ENCODE data around the gene PBX1. TPM values are rescaled to one million over a fixed set of nuclear protein-coding genes. Genes with fewer than 3 reads are reported as not detected.
A peak's percentile ranks its signal among the peaks of the same experiment; 100 is the strongest.

PBX1 gene
- total RNA-seq, 1 donor from 2014 or later: not detected

DNA sequence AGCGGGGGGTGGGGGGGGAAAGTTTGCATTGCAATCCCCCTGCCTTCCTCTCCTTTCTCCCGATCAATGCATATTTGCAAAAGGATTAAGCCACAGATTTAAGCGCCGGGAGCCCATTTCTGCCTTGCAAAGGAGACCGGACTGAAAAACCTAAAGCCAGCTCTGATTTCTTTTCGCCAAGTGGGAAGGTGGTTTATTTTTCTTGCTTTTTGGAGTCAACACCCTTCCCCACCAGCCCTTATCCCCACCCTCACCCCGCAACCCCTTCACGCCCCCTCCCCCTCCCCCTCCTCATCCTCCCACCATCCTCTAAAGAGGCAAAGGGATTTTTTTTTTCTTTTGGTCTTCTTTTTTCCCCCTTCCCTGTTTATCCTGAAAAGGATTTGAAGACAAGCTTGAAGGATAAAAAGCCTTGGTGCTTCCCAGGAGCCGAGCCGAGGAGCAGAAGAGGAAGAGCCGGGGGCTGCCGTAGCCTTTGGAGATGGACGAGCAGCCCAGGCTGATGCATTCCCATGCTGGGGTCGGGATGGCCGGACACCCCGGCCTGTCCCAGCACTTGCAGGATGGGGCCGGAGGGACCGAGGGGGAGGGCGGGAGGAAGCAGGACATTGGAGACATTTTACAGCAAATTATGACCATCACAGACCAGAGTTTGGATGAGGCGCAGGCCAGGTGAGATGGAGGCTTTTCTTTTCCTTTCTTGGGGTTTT is 513 bp downstream of the PBX1 start:
- Mint-ChIP-seq H3K4me1 (ENCODE audit: low read depth) (peaks cover 5% of the 10 kb centered on the region), H3K27ac (no peak overlapping the region), H3K36me3 (ENCODE audit: low read depth) (no peaks in the 10 kb centered on the region), H3K27me3 (ENCODE audit: low read depth) (peaks cover 32% of the 10 kb centered on the region), H3K4me3 (ENCODE audit: low read depth) (peak overlapping the region; percentile 50), H3K9me3 (no peaks in the 10 kb centered on the region)
- intact Hi-C loops (cut with micrococcal nuclease): no loop called here
- DNase-seq (ENCODE audit: low spot score): no peak

DNA sequence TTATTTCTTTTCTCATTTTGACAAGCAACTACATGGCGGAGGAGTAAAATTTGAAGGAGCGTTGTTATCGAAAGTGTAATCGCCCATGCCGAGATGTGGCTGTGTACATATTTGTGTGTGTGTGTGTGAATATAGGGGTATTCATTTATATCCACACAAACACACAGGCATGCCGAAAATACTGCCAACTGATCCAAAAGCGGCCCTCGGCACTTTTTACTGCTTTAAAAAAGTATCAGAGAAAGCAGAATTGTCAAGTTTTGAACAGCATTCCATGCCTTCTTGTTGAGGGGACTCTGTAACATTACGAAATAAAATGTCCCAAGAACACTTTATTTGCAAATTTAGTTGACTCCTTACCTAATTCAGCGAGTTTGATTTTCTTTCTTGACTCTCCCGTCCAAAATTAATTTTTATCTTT is 1.1 kb downstream of the PBX1 start:
- Mint-ChIP-seq H3K36me3 (ENCODE audit: low read depth) (no peaks in the 10 kb centered on the region), H3K27me3 (ENCODE audit: low read depth) (peaks cover 32% of the 10 kb centered on the region), H3K9me3 (no peaks in the 10 kb centered on the region), H3K27ac (no peak overlapping the region), H3K4me3 (ENCODE audit: low read depth) (peak overlapping the region; percentile 50), H3K4me1 (ENCODE audit: low read depth) (peaks cover 5% of the 10 kb centered on the region)
- intact Hi-C loops (cut with micrococcal nuclease): no loop called here
- no peak for DNase-seq (ENCODE audit: low spot score)

DNA sequence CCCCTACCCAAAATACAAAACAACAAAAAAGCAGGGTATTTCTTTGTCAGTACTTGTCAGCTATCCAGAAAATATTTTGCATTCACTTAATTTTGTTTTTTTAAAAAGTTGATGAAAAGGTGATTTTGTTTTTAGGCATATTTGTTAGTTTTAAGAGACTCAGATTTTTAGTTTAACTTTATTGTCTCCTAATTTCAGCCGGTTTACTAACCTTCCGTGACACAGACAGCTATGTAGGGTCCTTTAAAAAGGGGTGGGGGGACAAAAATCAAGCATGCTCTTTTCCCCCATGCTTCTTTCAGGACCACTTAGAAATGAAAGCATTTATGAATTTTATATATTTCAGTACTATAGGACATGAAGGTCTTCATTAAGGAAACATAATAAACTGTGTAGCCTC is 1.6 kb downstream of the PBX1 start:
- H3K9me3 Mint-ChIP-seq: no peaks in the 10 kb centered on the region
- no peaks in the 10 kb centered on the region for H3K36me3 Mint-ChIP-seq (ENCODE audit: low read depth)
- no peak for DNase-seq (ENCODE audit: low spot score)
- no peak overlapping the region for H3K27ac Mint-ChIP-seq
- H3K4me1 Mint-ChIP-seq (ENCODE audit: low read depth): peaks cover 5% of the 10 kb centered on the region
- no peak overlapping the region for H3K4me3 Mint-ChIP-seq (ENCODE audit: low read depth)
- peaks cover 32% of the 10 kb centered on the region for H3K27me3 Mint-ChIP-seq (ENCODE audit: low read depth)
- intact Hi-C loops (cut with micrococcal nuclease): no loop called here

DNA sequence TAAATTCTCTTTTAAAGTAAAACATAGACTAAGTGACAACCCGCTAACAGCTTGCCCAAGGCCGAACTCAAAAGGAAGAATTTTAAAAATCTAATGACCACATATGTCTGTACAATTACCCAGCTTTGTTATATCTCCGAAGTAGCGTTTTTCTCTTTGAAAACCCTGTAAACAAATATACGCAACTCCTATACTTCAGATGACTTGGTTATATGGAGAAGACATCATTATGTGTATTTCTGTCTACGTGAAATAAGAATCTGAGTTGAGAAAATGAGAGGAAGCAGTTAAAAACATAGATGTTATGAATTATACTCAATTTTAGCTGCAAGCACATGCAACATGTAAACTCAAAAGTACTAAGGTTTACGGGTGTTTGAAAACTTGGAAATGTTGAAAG is 2.0 kb downstream of the PBX1 start:
- Mint-ChIP-seq H3K27me3 (ENCODE audit: low read depth) (peaks cover 32% of the 10 kb centered on the region), H3K9me3 (no peaks in the 10 kb centered on the region), H3K4me1 (ENCODE audit: low read depth) (peaks cover 5% of the 10 kb centered on the region), H3K36me3 (ENCODE audit: low read depth) (no peaks in the 10 kb centered on the region), H3K4me3 (ENCODE audit: low read depth) (no peak overlapping the region), H3K27ac (no peak overlapping the region)
- intact Hi-C loops (cut with micrococcal nuclease): no loop called here
- DNase-seq (ENCODE audit: low spot score): no peak

DNA sequence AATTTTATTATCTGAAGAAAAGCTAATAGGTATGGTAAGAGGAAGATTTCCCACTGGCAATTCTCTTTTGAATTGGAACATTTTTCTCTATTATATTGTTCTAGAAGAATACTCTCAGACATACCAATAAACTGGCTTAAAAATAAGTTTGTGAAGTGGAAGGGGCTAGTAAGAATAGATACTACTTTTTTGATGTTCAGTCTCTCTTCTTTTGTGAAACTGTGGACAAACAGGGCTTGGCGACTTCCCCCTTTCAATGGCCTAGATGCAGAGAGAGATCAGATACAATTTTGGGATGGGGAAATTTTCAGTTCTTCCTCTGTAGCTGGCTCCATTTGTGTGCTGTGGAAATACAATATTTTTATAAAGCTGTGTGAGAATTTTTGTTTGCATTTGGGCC is 2.5 kb downstream of the PBX1 start:
- H3K9me3 Mint-ChIP-seq: no peaks in the 10 kb centered on the region
- no peaks in the 10 kb centered on the region for H3K36me3 Mint-ChIP-seq (ENCODE audit: low read depth)
- H3K4me3 Mint-ChIP-seq (ENCODE audit: low read depth): no peak overlapping the region
- intact Hi-C loops (cut with micrococcal nuclease): no loop called here
- H3K27ac Mint-ChIP-seq: no peak overlapping the region
- DNase-seq (ENCODE audit: low spot score): no peak
- peaks cover 5% of the 10 kb centered on the region for H3K4me1 Mint-ChIP-seq (ENCODE audit: low read depth)
- peaks cover 32% of the 10 kb centered on the region for H3K27me3 Mint-ChIP-seq (ENCODE audit: low read depth)

DNA sequence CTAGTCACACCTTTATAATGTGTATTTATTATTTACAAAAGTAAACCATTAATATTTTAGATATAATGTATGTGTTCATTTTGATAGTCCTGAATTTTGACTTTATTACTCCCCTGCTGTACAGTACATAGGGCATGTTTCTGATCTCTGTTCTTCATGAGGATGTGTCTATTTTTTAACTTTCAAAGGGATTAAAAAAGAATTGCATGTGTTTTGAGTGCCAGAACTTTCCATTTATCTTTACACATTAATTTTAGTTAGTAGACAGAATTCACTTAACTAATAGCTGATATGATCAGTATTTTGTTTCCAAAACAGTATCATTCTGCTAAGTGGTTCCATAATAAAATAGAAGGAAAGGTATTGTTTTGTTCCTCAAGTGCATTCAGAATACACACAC is 3.1 kb downstream of the PBX1 start:
- Mint-ChIP-seq H3K4me3 (ENCODE audit: low read depth) (no peak overlapping the region), H3K9me3 (no peaks in the 10 kb centered on the region), H3K4me1 (ENCODE audit: low read depth) (peaks cover 5% of the 10 kb centered on the region), H3K27me3 (ENCODE audit: low read depth) (peaks cover 32% of the 10 kb centered on the region), H3K27ac (no peak overlapping the region), H3K36me3 (ENCODE audit: low read depth) (no peaks in the 10 kb centered on the region)
- DNase-seq (ENCODE audit: low spot score): no peak
- intact Hi-C loops (cut with micrococcal nuclease): no loop called here

DNA sequence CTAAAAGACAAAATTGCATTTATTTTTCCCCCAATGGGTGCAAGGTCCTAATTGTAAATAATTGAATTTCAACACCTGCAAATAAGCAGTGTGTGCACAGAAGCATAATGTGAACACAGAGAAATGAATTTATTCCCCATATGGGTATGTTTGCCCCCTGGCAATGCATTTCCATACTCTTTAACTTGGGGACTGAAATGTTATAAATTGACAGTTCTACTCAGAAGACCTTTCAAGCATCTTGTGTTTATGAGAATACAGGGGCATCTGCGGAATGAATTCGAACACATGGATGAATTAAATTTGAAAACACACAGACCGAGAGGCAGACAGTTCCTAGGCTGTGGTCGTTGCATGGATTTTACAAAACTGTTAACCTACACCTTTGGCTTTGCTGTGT is 3.5 kb downstream of the PBX1 start:
- no peaks in the 10 kb centered on the region for H3K36me3 Mint-ChIP-seq (ENCODE audit: low read depth)
- no peak for DNase-seq (ENCODE audit: low spot score)
- peaks cover 32% of the 10 kb centered on the region for H3K27me3 Mint-ChIP-seq (ENCODE audit: low read depth)
- no peak overlapping the region for H3K4me3 Mint-ChIP-seq (ENCODE audit: low read depth)
- H3K27ac Mint-ChIP-seq: no peak overlapping the region
- no peaks in the 10 kb centered on the region for H3K9me3 Mint-ChIP-seq
- intact Hi-C loops (cut with micrococcal nuclease): no loop called here
- peaks cover 5% of the 10 kb centered on the region for H3K4me1 Mint-ChIP-seq (ENCODE audit: low read depth)

DNA sequence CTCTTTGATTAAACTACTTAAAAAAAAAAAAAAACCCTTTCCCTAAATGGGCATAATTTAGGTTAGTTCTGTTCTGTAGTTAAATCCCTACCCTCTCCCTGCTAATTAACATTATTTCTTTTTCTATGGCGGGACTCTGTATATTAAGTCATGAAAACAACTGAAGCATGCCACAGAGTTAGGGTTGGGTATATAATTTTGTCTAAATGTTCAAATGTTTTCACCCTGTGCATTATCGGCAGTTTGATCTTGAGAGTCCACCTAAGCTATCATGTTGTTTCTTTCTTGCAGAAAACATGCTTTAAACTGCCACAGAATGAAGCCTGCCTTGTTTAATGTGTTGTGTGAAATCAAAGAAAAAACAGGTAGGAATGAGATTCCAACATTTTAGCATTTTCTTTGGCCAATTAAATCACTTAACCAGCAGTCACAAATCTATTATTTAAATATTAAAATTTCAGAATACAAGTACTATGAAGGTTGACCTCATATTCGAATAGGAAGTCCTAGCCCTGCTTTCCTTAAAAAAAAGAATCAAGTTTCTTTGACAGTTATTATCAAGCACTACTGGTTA is 4.0 kb downstream of the PBX1 start:
- intact Hi-C loops (cut with micrococcal nuclease): no loop called here
- H3K36me3 Mint-ChIP-seq (ENCODE audit: low read depth): no peaks in the 10 kb centered on the region
- no peak overlapping the region for H3K4me3 Mint-ChIP-seq (ENCODE audit: low read depth)
- peaks cover 32% of the 10 kb centered on the region for H3K27me3 Mint-ChIP-seq (ENCODE audit: low read depth)
- no peak overlapping the region for H3K27ac Mint-ChIP-seq
- H3K9me3 Mint-ChIP-seq: no peaks in the 10 kb centered on the region
- no peak for DNase-seq (ENCODE audit: low spot score)
- peaks cover 5% of the 10 kb centered on the region for H3K4me1 Mint-ChIP-seq (ENCODE audit: low read depth)

DNA sequence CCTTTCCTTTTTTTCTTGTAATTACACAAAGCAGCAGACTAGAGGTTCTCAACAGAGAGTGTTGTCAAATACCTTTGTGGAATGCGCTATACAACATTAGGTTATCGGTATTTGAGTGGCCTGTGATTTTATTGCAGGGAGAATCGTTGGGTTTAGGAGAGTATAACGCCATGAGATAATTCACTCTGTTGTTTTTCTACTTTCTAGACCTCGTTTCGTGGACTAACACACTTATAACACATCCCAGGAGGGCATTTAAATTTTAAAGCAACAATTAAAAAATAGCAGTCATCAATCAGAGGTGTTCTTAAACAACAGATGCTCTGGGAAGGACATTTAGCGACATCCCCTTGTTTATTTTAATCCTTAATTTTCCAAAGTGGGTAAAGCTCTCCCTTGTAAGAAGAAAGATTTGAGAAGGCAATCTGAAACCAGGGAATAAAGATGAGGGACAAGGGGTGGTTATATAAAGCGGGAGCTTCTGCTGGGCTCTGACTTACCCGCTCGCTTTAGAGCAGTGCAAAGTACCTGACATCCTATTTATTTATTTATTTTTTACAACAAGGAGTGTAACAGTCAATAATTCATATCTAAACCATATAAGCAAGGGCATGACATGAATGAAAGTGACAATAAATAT is 4.9 kb downstream of the PBX1 start:
- Mint-ChIP-seq H3K4me3 (ENCODE audit: low read depth) (no peak overlapping the region), H3K27ac (no peak overlapping the region), H3K36me3 (ENCODE audit: low read depth) (no peaks in the 10 kb centered on the region), H3K4me1 (ENCODE audit: low read depth) (peaks cover 2% of the 10 kb centered on the region), H3K9me3 (no peaks in the 10 kb centered on the region), H3K27me3 (ENCODE audit: low read depth) (peaks cover 26% of the 10 kb centered on the region)
- intact Hi-C loops (cut with micrococcal nuclease): no loop called here
- no peak for DNase-seq (ENCODE audit: low spot score)

DNA sequence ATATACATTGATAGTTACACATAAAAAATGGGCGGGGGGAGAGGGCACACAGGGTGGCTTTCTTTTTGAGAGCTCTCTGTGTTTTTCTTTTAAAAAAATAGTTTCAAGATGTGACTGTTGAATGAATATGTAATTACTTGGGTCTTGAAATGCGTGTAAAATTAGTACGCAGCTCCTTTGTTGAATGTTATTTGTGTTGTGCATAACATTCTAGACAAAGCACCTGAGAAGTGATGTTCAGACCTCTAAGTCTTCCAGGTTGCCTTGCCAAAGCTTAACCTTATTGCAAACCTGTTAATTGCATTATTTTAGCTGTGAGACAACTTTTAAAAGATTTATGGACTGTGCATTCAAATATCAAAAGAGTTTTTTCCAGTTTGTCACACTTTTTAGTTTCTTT is 5.4 kb downstream of the PBX1 start:
- H3K4me3 Mint-ChIP-seq (ENCODE audit: low read depth): no peak overlapping the region
- no peak overlapping the region for H3K27ac Mint-ChIP-seq
- peaks cover 26% of the 10 kb centered on the region for H3K27me3 Mint-ChIP-seq (ENCODE audit: low read depth)
- intact Hi-C loops (cut with micrococcal nuclease): no loop called here
- no peak for DNase-seq (ENCODE audit: low spot score)
- peaks cover 2% of the 10 kb centered on the region for H3K4me1 Mint-ChIP-seq (ENCODE audit: low read depth)
- no peaks in the 10 kb centered on the region for H3K36me3 Mint-ChIP-seq (ENCODE audit: low read depth)
- no peaks in the 10 kb centered on the region for H3K9me3 Mint-ChIP-seq

DNA sequence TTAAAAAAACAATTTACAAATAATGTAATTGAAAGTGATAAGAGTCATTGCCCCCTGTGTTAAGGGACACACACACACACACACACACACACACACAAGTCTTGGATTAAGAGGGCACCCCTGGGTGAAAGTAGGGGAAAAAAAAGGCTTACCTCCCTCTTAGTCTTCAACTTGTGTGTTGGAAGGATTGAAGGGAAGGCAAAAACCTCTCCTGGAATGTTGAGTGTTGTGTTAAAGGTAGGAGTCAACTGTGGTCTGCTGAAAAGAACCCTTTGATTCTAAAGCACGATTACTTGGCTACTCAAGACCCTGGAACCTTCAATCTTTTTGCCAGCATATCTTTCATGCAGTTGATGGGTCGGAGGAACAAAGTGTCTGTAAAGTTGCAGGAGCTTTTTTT is 6.4 kb downstream of the PBX1 start:
- DNase-seq (ENCODE audit: low spot score): no peak
- Mint-ChIP-seq H3K9me3 (no peaks in the 10 kb centered on the region), H3K4me3 (ENCODE audit: low read depth) (no peak overlapping the region), H3K4me1 (ENCODE audit: low read depth) (no peaks in the 10 kb centered on the region), H3K36me3 (ENCODE audit: low read depth) (no peaks in the 10 kb centered on the region), H3K27me3 (ENCODE audit: low read depth) (peaks cover 20% of the 10 kb centered on the region), H3K27ac (no peak overlapping the region)
- intact Hi-C loops (cut with micrococcal nuclease): no loop called here

DNA sequence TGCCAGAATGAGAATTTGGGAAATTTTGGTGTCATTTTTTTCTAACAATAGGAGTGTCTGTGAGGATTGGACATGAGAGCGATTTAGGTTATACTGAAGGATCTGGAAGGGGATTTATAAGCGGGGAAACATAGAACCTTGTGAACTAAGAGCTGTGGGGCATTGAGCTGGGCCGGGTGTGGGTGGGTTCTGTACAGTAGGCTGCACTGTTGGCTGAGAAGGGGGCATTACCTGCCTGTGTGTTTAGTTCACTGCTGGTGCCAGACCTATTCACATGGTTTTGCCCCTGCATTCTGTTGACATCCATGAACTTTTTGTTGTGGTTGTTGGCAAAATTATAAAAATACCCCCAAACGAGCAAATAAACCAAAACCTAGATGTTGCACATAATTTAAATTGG is 8.8 kb downstream of the PBX1 start:
- Mint-ChIP-seq H3K9me3 (no peaks in the 10 kb centered on the region), H3K27me3 (ENCODE audit: low read depth) (no peaks in the 10 kb centered on the region), H3K27ac (no peak overlapping the region), H3K4me1 (ENCODE audit: low read depth) (no peaks in the 10 kb centered on the region), H3K36me3 (ENCODE audit: low read depth) (no peaks in the 10 kb centered on the region), H3K4me3 (ENCODE audit: low read depth) (no peak overlapping the region)
- intact Hi-C loops (cut with micrococcal nuclease): no loop called here
- no peak for DNase-seq (ENCODE audit: low spot score)

DNA sequence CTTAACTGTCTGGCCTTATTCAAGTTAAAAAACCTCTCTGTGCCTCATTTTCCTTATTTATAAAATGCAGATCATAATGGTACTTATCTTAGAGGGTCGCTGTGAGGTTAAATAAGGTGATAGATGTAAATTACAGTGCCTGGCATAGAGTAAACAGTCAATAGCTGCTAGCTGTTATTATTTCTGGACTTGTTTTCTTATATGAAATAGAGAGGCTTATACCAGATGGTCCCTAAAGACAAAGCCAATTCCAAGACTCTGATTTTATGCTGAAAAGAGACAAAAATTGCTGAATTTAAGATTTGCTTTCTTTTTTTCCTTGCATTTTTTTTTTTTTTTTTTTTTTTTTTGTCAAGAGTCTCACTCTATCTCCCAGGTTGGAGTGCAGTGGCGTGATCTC is 10.3 kb downstream of the PBX1 start:
- no peak for DNase-seq (ENCODE audit: low spot score)
- Mint-ChIP-seq H3K4me3 (ENCODE audit: low read depth) (no peak overlapping the region), H3K4me1 (ENCODE audit: low read depth) (no peaks in the 10 kb centered on the region), H3K9me3 (no peaks in the 10 kb centered on the region), H3K36me3 (ENCODE audit: low read depth) (no peaks in the 10 kb centered on the region), H3K27ac (no peak overlapping the region), H3K27me3 (ENCODE audit: low read depth) (no peaks in the 10 kb centered on the region)
- intact Hi-C loops (cut with micrococcal nuclease): no loop called here

All from activated T-helper 2 cell treated with anti-CD3 and anti-CD28 coated beads, Interferon-gamma antibody, Interleukin-2, Interleukin-4, amounts not matched to agents 10 μg/mL and 5 μg/mL and 100 μg/mL, durations not matched to agents 14 hours and 24 hours and 36 hours (primary cell).